Ishikawa (cell line): ENCODE results near the gene KIF11.

ENCODE experiments used
- CREB1 ChIP-seq: IDR thresholded peaks from 2 replicates; pipeline ENCODE4 v1.6.1; 2012; ENCODE audit warnings: low read depth
- MAX ChIP-seq: IDR thresholded peaks from 2 replicates; pipeline ENCODE4 v1.6.1; 2012
- RAD21 ChIP-seq: IDR thresholded peaks from 2 replicates; pipeline ENCODE4 v1.6.1; 2012; ENCODE audit warnings: low read depth
- REST ChIP-seq: IDR thresholded peaks from 2 replicates; pipeline ENCODE4 v1.6.1; 2012; ENCODE audit warnings: low read depth, mild to moderate bottlenecking
- TAF1 ChIP-seq: IDR thresholded peaks from 2 replicates; pipeline ENCODE4 v1.6.1; 2012; ENCODE audit warnings: low read depth, mild to moderate bottlenecking

- TF ChIP-seq MAX (no peak), REST (no peak), RAD21 (no peak), TAF1 (no peak), CREB1 (no peak)
Observed at GRCh38 chr10:92667078-92667477, 74.1 kb downstream of the KIF11 start.
